Measurements from ENCODE around the gene PCDHB6.
"Not testable (repeated sequence)": the region's sequence is repeated elsewhere in the genome, so short reads cannot be mapped to it uniquely, and the experiment has no call there.

Gene PCDHB6

GRCh38 chr5:141149812-141150211, at the start of gene PCDHB6:
Gene PCDHB6 (plus strand): TSS chr5:141150057. CDS start chr5:141150258, 201 bp downstream.
- no peak for DNase-seq

DNA sequence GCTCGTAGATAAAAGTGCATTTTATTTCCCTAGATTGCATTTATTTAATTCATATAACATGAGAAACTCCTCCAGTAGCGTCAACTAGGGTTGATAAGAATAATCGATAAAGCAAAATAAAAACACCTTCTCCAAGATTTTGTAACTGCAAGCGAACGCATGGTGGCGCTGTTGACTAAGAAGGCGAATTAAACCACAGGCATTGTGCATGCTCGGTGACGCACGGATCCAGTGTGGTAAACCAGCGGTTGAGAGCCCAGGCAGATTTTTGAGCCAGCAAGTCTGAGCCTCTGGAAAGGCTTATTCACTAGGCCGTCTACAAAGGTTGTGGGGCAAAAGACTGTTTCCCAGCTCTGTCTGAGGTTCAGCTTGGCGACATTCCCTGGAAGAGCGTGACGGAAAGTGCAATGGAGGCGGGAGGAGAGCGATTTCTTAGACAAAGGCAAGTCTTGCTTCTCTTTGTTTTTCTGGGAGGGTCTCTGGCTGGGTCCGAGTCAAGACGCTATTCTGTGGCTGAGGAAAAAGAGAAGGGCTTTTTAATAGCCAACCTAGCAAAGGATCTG, 49.5 kb upstream of the PCDHB6 start, which contains the start of gene PCDHB3:
TSS of gene PCDHB3 (plus strand) at position 231 of the 563 bp plus-strand sequence. CDS start at position 408, 177 bp downstream.
- peak; percentile 6 to 34 for DNase-seq

DNA sequence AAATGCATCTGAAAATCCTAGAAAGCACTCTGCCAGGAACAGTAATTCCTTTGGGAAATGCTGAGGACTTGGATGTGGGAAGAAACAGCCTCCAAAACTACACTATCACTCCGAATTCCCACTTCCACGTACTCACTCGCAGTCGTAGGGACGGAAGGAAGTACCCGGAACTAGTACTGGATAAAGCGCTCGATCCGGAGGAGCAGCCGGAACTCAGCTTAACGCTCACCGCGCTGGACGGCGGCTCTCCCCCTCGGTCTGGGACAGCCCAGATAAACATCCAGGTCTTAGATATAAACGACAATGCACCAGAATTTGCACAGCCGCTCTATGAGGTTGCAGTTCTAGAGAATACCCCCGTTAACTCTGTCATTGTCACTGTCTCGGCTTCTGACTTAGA, 48.8 kb upstream of the PCDHB6 start:
- DNase-seq, result no peak

DNA sequence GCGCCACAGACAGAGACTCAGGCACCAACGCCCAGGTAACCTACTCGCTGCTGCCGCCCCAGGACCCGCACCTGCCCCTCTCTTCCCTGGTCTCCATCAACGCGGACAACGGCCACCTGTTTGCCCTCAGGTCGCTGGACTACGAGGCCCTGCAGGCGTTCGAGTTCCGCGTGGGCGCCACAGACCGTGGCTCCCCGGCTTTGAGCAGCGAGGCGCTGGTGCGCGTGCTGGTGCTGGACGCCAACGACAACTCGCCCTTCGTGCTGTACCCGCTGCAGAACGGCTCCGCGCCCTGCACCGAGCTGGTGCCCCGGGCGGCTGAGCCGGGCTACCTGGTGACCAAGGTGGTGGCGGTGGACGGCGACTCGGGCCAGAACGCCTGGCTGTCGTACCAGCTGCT, 47.8 kb upstream of the PCDHB6 start:
- DNase-seq, result not testable (repeated sequence)

- DNase-seq, result not testable (repeated sequence)
These were observed 47.4 kb upstream of the PCDHB6 start for GRCh38 chr5:141102471-141102870.

DNA sequence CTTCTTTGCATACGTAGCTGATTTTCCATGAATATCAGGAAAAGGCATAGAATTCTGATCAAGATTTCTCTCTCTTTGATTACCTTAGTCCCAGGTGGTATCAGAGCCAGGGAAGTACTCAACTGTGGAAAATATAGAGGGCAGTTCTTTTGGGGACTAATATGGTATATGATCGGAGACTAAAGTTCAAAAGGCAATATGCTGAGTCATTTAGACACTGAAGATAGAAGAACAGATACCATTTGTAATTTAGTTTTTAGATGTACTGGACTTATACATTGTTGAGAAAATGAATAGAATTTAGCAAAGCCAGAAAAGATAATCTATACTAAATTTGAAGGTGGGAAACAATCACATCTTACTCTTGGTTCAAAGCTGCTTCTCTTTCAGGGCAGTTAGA, 44.5 kb upstream of the PCDHB6 start:
- DNase-seq, result no peak

GRCh38 chr5:141119250-141119649, 30.6 kb upstream of the PCDHB6 start:
- DNase-seq, result no peak

GRCh38 chr5:141121563-141121962, 28.3 kb upstream of the PCDHB6 start, which contains the start of gene PCDHB4:
Gene PCDHB4 (plus strand): TSS chr5:141121818. CDS start chr5:141121999, 181 bp downstream.
- DNase-seq, result no peak

- no peak for DNase-seq
These were observed 27.9 kb upstream of the PCDHB6 start for GRCh38 chr5:141121985-141122384.

DNA sequence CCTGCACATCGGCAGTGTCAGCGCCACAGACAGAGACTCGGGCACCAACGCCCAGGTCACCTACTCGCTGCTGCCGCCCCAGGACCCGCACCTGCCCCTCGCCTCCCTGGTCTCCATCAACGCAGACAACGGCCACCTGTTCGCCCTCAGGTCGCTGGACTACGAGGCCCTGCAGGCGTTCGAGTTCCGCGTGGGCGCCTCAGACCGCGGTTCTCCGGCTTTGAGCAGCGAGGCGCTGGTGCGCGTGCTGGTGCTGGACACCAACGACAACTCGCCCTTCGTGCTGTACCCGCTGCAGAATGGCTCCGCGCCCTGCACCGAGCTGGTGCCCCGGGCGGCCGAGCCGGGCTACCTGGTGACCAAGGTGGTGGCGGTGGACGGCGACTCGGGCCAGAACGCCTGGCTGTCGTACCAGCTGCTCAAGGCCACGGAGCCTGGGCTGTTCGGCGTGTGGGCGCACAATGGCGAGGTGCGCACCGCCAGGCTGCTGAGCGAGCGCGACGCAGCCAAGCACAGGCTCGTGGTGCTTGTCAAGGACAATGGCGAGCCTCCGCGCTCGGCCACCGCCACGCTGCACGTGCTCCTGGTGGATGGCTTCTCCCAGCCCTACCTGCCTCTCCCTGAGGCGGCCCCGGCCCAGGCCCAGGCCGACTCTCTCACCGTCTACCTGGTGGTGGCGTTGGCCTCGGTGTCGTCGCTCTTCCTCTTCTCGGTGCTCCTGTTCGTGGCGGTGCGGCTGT, 26.3 kb upstream of the PCDHB6 start:
- DNase-seq, result not testable (repeated sequence)

- no peak for DNase-seq
These were observed 22.6 kb upstream of the PCDHB6 start for GRCh38 chr5:141127305-141127704.

GRCh38 chr5:141135030-141135717, 14.7 kb upstream of the PCDHB6 start, which contains the start of gene PCDHB5:
Gene PCDHB5 (plus strand): TSS chr5:141135206. CDS start chr5:141135435, 229 bp downstream.
- DNase-seq, result no peak

DNA sequence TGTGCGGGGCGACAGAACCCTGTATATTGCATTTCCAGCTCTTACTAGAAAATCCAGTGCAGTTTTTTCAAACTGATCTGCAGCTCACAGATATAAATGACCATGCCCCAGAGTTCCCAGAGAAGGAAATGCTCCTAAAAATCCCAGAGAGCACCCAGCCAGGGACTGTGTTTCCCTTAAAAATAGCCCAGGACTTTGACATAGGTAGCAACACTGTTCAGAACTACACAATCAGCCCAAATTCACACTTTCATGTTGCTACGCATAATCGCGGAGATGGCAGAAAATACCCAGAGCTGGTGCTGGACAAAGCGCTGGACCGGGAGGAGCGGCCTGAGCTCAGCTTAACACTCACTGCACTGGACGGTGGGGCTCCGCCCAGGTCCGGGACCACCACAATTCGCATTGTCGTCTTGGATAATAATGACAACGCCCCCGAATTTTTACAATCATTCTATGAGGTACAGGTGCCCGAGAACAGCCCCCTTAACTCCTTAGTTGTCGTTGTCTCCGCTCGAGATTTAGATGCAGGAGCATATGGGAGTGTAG, 14.1 kb upstream of the PCDHB6 start:
- no peak for DNase-seq

DNA sequence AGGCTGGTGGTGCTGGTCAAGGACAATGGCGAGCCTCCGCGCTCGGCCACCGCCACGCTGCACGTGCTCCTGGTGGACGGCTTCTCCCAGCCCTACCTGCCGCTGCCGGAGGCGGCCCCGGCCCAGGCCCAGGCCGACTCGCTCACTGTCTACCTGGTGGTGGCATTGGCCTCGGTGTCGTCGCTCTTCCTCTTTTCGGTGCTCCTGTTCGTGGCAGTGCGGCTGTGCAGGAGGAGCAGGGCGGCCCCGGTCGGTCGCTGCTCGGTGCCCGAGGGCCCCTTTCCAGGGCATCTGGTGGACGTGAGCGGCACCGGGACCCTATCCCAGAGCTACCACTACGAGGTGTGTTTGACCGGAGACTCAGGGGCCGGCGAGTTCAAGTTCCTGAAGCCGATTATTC, 12.5 kb upstream of the PCDHB6 start:
- not testable (repeated sequence) for DNase-seq

- no peak for DNase-seq
These were observed 551 bp downstream of the PCDHB6 start for GRCh38 chr5:141150224-141150992.

- no peak for DNase-seq
These were observed 1.1 kb downstream of the PCDHB6 start for GRCh38 chr5:141150993-141151325.

DNA sequence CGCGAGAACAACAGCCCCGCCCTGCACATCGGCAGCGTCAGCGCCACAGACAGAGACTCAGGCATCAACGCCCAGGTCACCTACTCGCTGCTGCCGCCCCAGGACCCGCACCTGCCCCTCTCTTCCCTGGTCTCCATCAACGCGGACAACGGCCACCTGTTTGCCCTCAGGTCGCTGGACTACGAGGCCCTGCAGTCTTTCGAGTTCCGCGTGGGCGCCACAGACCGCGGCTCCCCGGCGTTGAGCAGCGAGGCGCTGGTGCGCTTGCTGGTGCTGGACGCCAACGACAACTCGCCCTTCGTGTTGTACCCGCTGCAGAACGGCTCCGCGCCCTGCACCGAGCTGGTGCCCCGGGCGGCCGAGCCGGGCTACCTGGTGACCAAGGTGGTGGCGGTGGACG, 1.8 kb downstream of the PCDHB6 start:
- not testable (repeated sequence) for DNase-seq

DNA sequence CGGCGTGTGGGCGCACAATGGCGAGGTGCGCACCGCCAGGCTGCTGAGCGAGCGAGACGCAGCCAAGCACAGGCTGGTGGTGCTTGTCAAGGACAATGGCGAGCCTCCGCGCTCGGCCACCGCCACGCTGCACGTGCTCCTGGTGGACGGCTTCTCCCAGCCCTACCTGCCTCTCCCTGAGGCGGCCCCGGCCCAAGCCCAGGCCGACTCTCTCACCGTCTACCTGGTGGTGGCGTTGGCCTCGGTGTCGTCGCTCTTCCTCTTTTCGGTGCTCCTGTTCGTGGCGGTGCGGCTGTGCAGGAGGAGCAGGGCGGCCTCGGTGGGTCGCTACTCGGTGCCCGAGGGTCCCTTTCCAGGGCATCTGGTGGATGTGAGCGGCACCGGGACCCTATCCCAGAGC, 2.2 kb downstream of the PCDHB6 start:
- DNase-seq, result not testable (repeated sequence)

GRCh38 chr5:141155540-141156374, 5.9 kb downstream of the PCDHB6 start:
- peak in 1 of 2 experiments; percentile 29 for DNase-seq

- DNase-seq, result not testable (repeated sequence)
These were observed 7.5 kb downstream of the PCDHB6 start for GRCh38 chr5:141157356-141157755.

DNA sequence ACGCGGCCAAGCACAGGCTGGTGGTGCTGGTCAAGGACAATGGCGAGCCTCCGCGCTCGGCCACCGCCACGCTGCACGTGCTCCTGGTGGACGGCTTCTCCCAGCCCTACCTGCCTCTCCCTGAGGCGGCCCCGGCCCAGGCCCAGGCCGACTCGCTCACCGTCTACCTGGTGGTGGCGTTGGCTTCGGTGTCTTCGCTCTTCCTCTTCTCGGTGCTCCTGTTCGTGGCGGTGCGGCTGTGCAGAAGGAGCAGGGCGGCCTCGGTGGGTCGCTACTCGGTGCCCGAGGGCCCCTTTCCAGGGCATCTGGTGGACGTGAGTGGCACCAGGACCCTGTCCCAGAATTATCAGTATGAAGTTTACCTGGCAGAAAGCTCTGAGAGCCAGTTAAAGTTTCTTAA, 8.0 kb downstream of the PCDHB6 start:
- DNase-seq, result not testable (repeated sequence)

Data from AML-193 (cell line).